ENCODE data around the gene ASTN2.

DNA sequence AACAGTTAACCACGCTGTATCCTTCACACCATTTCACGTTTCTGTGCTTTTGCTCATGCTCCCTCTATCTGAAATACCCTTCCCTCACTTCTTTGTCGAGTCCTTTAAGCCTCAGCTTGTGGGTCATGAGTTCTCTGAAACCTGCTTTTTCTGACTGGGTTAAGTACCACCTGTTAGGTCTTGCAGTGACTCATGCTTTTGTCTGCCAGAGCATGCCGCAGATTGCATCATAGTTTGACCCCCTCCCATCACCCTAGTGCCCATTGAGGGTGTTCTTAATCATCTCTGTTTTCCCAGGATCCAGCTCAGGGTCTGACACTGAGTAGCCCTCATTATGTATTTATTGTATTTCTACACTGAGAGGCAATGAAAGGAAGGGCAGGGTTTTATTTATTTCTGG lies 190.2 kb downstream of the ASTN2 start:
- TF ChIP-seq, protein P1, sequence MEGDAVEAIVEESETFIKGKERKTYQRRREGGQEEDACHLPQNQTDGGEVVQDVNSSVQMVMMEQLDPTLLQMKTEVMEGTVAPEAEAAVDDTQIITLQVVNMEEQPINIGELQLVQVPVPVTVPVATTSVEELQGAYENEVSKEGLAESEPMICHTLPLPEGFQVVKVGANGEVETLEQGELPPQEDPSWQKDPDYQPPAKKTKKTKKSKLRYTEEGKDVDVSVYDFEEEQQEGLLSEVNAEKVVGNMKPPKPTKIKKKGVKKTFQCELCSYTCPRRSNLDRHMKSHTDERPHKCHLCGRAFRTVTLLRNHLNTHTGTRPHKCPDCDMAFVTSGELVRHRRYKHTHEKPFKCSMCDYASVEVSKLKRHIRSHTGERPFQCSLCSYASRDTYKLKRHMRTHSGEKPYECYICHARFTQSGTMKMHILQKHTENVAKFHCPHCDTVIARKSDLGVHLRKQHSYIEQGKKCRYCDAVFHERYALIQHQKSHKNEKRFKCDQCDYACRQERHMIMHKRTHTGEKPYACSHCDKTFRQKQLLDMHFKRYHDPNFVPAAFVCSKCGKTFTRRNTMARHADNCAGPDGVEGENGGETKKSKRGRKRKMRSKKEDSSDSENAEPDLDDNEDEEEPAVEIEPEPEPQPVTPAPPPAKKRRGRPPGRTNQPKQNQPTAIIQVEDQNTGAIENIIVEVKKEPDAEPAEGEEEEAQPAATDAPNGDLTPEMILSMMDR (IDR thresholded peaks at IDR 0.05), result no peak
- TF ChIP-seq POLR2A (IDR thresholded peaks at IDR 0.05), result no peak

Measured in testis (tissue), 2 donors.